Glutamatergic neuron (in vitro differentiated cells): ENCODE measurements around the gene ACSBG1. TPM values are rescaled to one million over a fixed set of nuclear protein-coding genes. Genes with fewer than 3 reads are reported as not detected.

ENCODE experiments used
- DNase-seq: peaks from one replicate; pipeline ENCODE4 v3.0.0; 2022
- H3K27ac Mint-ChIP-seq: one replicate; pipeline ENCODE4 v1.8.0; 2020; ENCODE audit warnings: mild to moderate bottlenecking, mixed read lengths, inconsistent platforms; ENCODE audit not compliant: unreplicated experiment
- H3K27me3 Mint-ChIP-seq: one replicate; pipeline ENCODE4 v1.8.0; 2020; ENCODE audit warnings: mild to moderate bottlenecking, moderate library complexity, mixed read lengths, inconsistent platforms; ENCODE audit not compliant: unreplicated experiment
- H3K36me3 Mint-ChIP-seq: one replicate; pipeline ENCODE4 v1.8.0; 2020; ENCODE audit warnings: mild to moderate bottlenecking, mixed read lengths, inconsistent platforms; ENCODE audit not compliant: unreplicated experiment
- H3K4me1 Mint-ChIP-seq: one replicate; pipeline ENCODE4 v1.8.0; 2020; ENCODE audit warnings: mild to moderate bottlenecking, low read depth, mixed read lengths, inconsistent platforms; ENCODE audit not compliant: unreplicated experiment
- H3K4me3 Mint-ChIP-seq: one replicate; pipeline ENCODE4 v1.8.0; 2020; ENCODE audit warnings: mild to moderate bottlenecking, mixed read lengths, inconsistent platforms; ENCODE audit not compliant: unreplicated experiment
- H3K9me3 Mint-ChIP-seq: one replicate; pipeline ENCODE4 v1.8.0; 2020; ENCODE audit warnings: mild to moderate bottlenecking, moderate library complexity, mixed read lengths, inconsistent platforms; ENCODE audit not compliant: unreplicated experiment
- CTCF ChIP-seq: fragments of 200-600 bp; sonication (generic); IDR thresholded peaks from one replicate; pipeline ENCODE4 v1.5.0; 2021; ENCODE audit not compliant: partially characterized antibody, unreplicated experiment
- total RNA-seq: library from RNA; stranded (reverse); fragmentation: NEBNext Ultra II Directional; extraction: Animal tissue kit (Norgen Biotek cat#: 25700); gene quantifications from one replicate; pipeline ENCODE4 v1.2.1, GENCODE V29; 2021; ENCODE audit not compliant: unreplicated experiment

Gene ACSBG1
- total RNA-seq, 1 donor from 2014 or later: not detected

GRCh38 chr15:78244893-78245292 is 10.5 kb upstream of the ACSBG1 start:
- no peak for DNase-seq
- Mint-ChIP-seq H3K36me3 (no peaks in the 10 kb centered on the region), H3K4me3 (no peak overlapping the region), H3K27ac (no peak overlapping the region), H3K27me3 (peaks cover 4% of the 10 kb centered on the region), H3K9me3 (peaks cover 18% of the 10 kb centered on the region), H3K4me1 (peaks cover 8% of the 10 kb centered on the region)
- TF ChIP-seq CTCF: no peak

GRCh38 chr15:78244101-78244500 is 9.7 kb upstream of the ACSBG1 start:
- no peak for TF ChIP-seq CTCF
- Mint-ChIP-seq H3K4me1 (peaks cover 8% of the 10 kb centered on the region), H3K27me3 (peaks cover 7% of the 10 kb centered on the region), H3K4me3 (no peak overlapping the region), H3K27ac (no peak overlapping the region), H3K9me3 (peaks cover 18% of the 10 kb centered on the region), H3K36me3 (no peaks in the 10 kb centered on the region)
- no peak for DNase-seq

- no peak overlapping the region for H3K27ac Mint-ChIP-seq
- no peak overlapping the region for H3K4me3 Mint-ChIP-seq
- H3K36me3 Mint-ChIP-seq: no peaks in the 10 kb centered on the region
- H3K4me1 Mint-ChIP-seq: peaks cover 8% of the 10 kb centered on the region
- H3K27me3 Mint-ChIP-seq: peaks cover 7% of the 10 kb centered on the region
- H3K9me3 Mint-ChIP-seq: peaks cover 18% of the 10 kb centered on the region
- no peak for DNase-seq
- TF ChIP-seq CTCF: no peak
Measured at GRCh38 chr15:78243491-78243941, 9.2 kb upstream of the ACSBG1 start.

GRCh38 chr15:78243058-78243457 is 8.7 kb upstream of the ACSBG1 start:
- H3K4me3 Mint-ChIP-seq: no peak overlapping the region
- no peak overlapping the region for H3K27ac Mint-ChIP-seq
- H3K4me1 Mint-ChIP-seq: peaks cover 8% of the 10 kb centered on the region
- no peak for TF ChIP-seq CTCF
- H3K36me3 Mint-ChIP-seq: no peaks in the 10 kb centered on the region
- DNase-seq: peak; percentile 35
- H3K27me3 Mint-ChIP-seq: peaks cover 7% of the 10 kb centered on the region
- peaks cover 20% of the 10 kb centered on the region for H3K9me3 Mint-ChIP-seq

DNA sequence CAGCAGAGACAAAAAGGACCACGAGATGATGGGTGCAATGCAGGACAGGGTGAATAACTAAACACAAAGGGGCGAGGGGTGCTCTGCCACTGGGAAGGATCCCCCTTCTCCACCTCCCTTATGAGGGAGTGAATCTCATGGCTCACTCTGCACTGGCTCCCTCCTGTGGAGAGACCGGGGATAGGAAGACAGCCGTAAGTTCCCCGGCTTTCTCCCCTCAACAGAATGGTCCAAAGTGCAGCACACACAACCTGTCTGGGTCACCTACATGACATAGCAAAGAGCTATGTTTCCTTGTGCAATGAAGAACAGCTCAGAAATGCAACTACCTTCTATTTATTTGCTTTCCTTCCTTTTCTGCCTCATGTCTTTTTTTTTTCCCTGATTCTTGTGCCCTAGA is 7.8 kb upstream of the ACSBG1 start:
- DNase-seq: peak; percentile 77
- Mint-ChIP-seq H3K9me3 (peaks cover 18% of the 10 kb centered on the region), H3K27me3 (peaks cover 7% of the 10 kb centered on the region), H3K4me1 (peaks cover 8% of the 10 kb centered on the region), H3K4me3 (no peak overlapping the region), H3K36me3 (no peaks in the 10 kb centered on the region), H3K27ac (no peak overlapping the region)
- TF ChIP-seq CTCF: peak; percentile 52
